Bronchial epithelial cell (primary cell): ENCODE results near the gene VSTM1. TPM values are rescaled to one million over a fixed set of nuclear protein-coding genes. Genes with fewer than 3 reads are reported as not detected.

Experiments used
- DNase-seq: peaks from one replicate; pipeline ENCODE4 v3.0.0-alpha.2; 2010; ENCODE audit warnings: low read depth
- FAIRE-seq: peaks from 2 replicates; lab custom pipeline; 2011; peaks lifted over from hg19 to GRCh38; lab: Jason Lieb, UNC
- H3K27me3 ChIP-seq: 2 replicates; pipeline ENCODE4 v1.5.1; 2011; ENCODE audit warnings: low read length; ENCODE audit not compliant: control insufficient read depth, insufficient read depth
- H3K36me3 ChIP-seq: 2 replicates; pipeline ENCODE4 v1.5.1; 2011; ENCODE audit warnings: low read length; ENCODE audit not compliant: control insufficient read depth, insufficient read depth
- H3K4me3 ChIP-seq: 2 replicates; pipeline ENCODE4 v1.5.1; 2011; ENCODE audit warnings: mild to moderate bottlenecking, low read depth, low read length, control low read depth
- total RNA-seq: library from RNA; depleted of rRNA; stranded (reverse); fragments of >200 nt; gene quantifications from 2 replicates; pipeline ENCODE4 v1.2.1, GENCODE V29; 2014
- TF ChIP-seq, protein P1 (sequence below): IDR thresholded peaks from 2 replicates; pipeline ENCODE4 v1.5.1; 2011; ENCODE audit warnings: mild to moderate bottlenecking, moderate library complexity, low read length, control low read depth, inconsistent platforms; ENCODE audit not compliant: insufficient read depth, severe bottlenecking

The VSTM1 gene, protein sequence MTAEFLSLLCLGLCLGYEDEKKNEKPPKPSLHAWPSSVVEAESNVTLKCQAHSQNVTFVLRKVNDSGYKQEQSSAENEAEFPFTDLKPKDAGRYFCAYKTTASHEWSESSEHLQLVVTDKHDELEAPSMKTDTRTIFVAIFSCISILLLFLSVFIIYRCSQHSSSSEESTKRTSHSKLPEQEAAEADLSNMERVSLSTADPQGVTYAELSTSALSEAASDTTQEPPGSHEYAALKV
- total RNA-seq: not detected in 2 replicates

DNA sequence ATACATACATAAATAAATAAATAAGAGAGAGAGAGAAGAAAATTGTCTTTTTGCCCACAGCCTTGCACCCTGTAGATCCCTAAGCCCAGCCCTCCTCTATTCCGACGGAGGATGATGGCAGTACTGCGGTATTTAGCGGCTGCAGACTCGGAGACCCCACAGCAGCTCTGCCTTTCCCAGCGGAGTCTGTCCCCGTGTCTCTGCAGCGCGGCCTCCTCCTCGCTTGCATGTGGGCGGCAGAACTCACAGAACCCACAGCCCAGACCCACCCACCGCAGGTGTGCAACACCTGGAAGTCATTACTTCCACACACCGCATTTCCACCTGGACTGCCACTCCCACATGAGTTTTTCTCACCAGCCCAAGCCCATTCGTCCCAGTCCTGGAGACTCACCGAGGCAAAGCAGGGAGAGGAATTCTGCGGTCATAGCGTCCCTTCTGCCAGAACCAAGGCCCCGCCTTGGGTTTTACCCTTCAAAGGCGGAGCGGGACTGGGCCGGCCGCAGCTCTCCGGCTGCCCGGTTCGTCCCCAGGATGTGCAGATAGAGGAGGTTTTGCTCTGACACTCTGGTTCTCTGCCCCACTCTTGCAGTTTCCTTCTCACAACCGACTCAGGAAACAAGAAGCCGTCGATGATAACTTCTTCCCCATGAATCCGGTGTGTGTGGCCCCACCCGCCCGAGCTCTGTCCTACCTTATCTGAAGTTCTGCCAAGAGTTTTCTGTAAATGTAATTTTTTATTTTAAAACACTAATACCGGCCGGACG, at the start of gene VSTM1:
VSTM1 (minus strand) TSS at position 548 of the 767 bp plus-strand sequence; CDS start at position 428, 120 bp downstream.
- FAIRE-seq (no peak), DNase-seq (no peak)
- no peaks in the 10 kb centered on the region for H3K27me3 ChIP-seq
- TF ChIP-seq, protein P1, sequence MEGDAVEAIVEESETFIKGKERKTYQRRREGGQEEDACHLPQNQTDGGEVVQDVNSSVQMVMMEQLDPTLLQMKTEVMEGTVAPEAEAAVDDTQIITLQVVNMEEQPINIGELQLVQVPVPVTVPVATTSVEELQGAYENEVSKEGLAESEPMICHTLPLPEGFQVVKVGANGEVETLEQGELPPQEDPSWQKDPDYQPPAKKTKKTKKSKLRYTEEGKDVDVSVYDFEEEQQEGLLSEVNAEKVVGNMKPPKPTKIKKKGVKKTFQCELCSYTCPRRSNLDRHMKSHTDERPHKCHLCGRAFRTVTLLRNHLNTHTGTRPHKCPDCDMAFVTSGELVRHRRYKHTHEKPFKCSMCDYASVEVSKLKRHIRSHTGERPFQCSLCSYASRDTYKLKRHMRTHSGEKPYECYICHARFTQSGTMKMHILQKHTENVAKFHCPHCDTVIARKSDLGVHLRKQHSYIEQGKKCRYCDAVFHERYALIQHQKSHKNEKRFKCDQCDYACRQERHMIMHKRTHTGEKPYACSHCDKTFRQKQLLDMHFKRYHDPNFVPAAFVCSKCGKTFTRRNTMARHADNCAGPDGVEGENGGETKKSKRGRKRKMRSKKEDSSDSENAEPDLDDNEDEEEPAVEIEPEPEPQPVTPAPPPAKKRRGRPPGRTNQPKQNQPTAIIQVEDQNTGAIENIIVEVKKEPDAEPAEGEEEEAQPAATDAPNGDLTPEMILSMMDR: no peak
- H3K4me3 ChIP-seq: no peak within 1 kb of the TSS
- H3K36me3 ChIP-seq: no peaks in the 10 kb centered on the region

DNA sequence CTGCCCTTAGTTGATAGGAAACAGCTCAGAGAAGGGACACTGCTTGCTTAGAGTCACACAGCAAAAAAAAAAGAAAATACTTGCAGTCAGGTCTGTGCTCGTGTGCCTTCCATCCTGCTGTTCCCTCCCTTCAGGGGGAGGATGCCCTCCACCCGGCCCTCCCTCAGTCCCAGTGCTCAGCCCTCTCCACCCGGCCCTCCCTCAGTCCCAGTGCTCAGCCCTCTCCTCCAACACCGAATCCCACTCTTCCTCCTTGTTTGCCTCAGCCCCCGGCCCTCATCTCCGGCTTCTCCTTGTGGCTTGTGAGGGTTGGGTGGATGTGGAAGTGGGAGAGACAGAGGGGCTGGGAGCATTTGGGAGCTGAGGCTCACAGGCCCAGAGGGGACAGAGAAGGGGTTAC, 46.0 kb upstream of the VSTM1 start:
- H3K4me3 ChIP-seq: no peak overlapping the region
- TF ChIP-seq, protein P1: no peak
- DNase-seq: no peak
- FAIRE-seq: no peak
- H3K36me3 ChIP-seq: peaks cover 20% of the 10 kb centered on the region
- H3K27me3 ChIP-seq: no peaks in the 10 kb centered on the region

DNA sequence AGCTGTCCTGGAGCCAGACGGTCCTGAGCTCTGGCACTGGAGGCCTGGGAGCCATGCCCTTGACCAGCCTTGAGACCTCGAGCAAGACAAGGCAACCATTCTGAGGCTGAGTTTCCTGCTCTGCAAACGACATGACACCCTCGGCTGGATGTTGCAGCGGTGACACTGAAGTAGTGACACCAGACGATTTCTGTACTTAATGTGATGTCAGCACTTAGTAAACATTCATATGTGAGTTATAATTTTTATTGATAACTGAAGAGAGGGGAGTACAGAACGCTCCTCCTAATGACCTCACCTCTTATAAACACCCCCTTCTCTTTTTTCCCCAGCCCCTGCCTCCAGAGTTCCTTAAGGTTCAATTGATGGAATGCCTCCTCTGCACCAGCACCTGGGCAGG, 44.8 kb upstream of the VSTM1 start:
- DNase-seq (no peak), FAIRE-seq (no peak)
- no peaks in the 10 kb centered on the region for H3K27me3 ChIP-seq
- TF ChIP-seq, protein P1: no peak
- peaks cover 18% of the 10 kb centered on the region for H3K36me3 ChIP-seq
- no peak overlapping the region for H3K4me3 ChIP-seq

DNA sequence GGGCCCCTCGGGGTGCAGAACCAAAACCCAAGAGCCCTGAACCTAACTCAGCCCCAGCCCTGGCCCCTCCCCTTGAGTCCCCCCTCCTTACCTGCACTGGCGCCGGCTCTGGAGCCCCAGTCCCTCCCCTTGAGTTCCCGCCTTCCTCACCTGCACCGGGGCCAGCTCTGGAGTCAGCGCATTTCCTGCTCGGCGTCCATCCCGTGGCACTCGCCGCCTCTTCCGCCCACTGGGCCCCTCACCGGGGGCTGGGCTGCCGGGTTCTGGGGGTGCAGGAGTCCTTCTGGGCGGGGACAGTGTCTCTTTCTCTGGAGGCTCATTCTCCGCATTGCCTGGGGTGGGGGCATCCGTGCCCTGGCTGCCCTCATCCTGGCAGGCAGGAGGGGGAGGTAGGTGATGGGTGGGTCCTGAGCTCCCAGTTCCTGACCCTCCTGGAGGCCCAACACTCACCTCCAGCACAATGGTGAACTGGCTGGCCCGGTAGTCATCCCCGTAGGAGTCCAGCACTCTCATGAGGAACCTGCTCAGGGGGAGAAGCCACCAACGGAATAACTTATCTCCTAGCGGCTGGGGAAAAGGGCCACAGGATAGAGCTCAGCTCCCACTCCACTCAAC, 44.3 kb upstream of the VSTM1 start:
- Histone ChIP-seq H3K36me3 (peaks cover 18% of the 10 kb centered on the region), H3K27me3 (no peaks in the 10 kb centered on the region), H3K4me3 (no peak overlapping the region)
- TF ChIP-seq, protein P1: no peak
- DNase-seq (no peak), FAIRE-seq (no peak)

DNA sequence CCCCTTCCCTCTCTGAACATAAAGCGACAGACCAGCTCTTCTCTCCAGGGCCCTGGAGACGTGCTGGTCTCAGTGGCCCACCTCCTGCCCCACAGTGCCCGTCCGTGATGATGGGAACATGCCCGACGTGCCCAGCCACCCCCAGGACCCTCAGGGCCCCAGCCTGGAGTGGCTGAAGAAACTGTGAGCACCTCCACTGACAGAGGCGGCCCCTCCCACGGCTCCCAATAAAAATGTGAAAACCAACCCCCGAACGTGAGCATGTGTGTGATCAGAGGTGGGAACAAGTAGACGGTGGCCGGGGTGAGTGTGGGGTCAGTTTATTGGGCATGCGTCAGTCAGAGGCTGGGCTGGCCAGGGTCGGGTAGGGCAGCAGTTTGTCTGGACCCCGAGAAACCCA, 43.0 kb upstream of the VSTM1 start:
- TF ChIP-seq, protein P1: no peak
- no peak for DNase-seq
- H3K36me3 ChIP-seq: peaks cover 18% of the 10 kb centered on the region
- no peak overlapping the region for H3K4me3 ChIP-seq
- no peak for FAIRE-seq
- H3K27me3 ChIP-seq: no peaks in the 10 kb centered on the region
